Activated CD8-positive, alpha-beta memory T cell treated with anti-CD3 and anti-CD28 coated beads for 24 hours (primary cell): Measurements from ENCODE around the gene ATP11C.

Experiments used
- DNase-seq: peaks from one replicate; pipeline ENCODE4 v3.0.0-alpha.2; 2020

The ATP11C gene

DNA sequence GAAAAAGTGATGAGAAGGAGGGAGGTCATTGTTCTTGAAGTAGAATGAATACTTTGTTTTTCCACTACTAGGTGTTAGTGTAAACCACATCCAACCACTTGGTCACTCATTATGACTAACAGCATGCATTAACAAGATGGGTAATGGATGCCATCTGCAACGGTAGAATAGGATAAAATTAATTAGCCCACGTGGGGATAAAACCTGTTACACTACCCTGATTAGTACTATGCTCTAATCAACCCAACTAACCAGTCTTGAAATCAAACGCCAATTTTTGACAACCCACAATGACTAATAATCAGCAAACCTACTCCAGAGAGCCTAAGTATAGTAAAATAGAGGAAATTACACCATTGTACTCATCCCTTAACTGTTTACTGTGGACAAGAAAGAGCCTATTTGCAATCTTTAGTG, 131.4 kb downstream of the ATP11C start:
- no peak for DNase-seq

DNA sequence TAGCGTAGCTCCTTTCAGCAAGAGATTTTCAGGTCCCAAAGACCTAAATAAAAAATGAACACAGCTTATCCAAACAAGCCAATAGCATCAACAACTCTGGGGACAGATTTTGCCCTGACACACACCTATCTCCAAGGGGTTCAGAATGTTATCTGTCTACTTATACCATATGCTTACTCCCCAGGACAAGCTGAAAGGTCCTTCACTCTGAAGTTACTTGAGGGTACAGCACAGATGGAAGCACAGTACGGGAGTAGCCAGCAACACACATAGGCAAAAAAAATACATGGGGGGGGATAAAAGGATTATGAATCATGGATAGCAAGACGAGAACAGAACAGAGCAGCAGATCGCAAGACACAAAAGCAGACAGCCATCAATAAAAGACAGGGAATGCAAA, 134.2 kb downstream of the ATP11C start:
- no peak for DNase-seq

DNA sequence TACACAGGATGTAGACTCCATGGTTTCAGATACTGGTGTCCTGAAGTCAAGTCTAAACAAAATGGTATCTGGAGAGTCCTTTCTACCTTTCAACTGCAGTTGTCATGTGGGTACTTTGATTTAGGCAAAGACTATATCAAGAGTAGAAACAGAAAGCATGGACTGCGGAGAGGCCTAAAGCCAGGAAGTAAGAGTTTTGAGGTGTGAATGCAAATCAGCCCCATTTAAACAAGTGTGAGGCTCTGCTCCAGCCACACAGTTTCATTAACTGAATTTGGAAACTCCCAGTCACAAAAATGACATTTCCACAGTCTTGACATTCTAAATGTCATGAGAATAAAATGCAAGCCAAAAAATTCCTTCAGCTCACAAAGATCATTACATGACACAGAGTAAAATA, 137.7 kb downstream of the ATP11C start:
- no peak for DNase-seq

DNA sequence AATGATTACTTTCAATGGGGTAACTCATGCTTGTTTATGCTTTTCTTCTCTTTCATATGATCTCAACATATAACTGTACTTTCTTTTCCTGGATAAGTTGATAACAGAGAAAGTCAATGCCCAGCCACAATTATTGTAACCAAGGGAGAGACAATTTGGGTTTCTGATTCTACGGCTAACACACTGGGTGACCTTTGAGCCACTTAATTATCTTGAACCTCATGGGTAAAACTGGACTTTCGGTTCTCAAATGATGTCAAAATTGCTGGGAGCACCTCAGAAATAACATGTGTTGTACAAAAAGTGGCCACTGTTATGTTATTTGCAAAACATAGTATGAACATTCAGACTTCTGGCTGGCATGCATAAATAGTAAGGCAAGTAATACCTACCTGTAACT, 145.3 kb downstream of the ATP11C start:
- no peak for DNase-seq

DNA sequence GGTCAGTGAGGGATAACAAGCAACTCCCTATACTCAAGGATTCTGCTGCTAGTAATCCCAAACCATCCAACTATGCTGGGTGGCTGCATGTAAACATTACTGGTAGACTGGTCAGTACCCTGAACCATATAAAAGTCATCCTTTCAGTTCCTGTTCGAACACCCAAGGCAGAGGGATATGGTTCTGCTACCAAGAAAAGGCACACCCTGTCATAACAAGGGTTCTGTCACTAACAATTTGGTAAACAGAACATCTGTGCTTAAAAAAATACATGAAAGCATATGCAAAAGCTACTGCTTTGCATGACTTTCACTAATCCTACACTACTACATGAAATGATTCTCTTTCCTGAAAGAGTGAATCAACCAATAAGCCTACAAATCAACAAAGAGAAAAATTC, 148.0 kb downstream of the ATP11C start:
- no peak for DNase-seq

DNA sequence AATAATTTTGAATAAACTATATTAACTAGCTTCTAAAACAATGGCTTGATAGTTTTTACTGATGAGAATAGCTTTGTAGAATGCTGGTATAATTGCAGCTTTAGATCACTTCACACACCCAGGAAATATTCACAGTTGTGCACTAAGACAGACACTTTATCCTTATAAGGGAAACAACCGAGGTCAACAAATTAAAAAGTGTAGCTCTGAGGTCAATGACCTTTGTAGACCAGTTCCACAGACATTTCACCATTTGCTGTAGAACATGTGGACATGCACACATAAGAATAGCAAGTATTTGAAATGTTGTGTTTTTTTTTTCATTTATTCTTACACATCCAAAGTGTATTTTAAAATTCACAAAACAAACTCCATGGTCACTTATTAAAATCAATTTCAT, 148.9 kb downstream of the ATP11C start:
- DNase-seq, result no peak

DNA sequence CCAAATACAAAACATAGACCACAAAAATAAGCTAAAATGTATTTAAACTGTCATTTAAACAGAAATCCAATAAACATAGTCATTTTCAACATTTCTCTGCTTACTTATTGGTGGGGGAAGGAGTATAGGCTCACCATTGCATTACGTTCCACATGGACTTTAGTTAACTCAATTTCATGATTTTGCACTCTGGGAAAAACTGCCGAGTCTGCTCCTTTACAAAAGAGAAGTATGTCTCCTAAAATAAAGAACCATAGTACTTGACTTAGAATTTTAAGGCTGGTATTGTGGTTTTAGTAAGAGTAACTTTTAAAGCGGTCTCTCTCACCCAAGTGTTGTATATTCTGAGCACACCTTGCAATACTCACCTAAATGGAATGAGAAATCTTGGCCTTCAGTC, 149.8 kb downstream of the ATP11C start:
- no peak for DNase-seq

DNA sequence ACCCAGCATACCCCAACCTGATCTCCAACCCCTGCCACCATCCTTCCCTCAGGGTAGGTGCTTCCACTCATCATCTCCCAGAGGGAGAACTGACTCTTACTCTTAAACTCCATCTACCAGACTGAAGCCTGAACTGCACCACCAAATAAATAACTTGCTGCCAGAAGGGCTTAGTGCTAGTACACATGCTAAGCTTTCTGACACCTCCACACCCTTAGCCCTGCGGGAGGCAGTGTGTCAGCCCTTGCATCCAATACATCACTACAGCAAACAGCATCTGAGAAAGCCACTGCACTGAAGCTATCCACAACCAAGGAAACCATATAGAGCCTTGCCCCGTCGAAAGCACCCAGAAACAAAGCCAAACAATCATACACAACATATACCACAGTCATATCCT, 156.3 kb downstream of the ATP11C start:
- DNase-seq, result no peak

DNA sequence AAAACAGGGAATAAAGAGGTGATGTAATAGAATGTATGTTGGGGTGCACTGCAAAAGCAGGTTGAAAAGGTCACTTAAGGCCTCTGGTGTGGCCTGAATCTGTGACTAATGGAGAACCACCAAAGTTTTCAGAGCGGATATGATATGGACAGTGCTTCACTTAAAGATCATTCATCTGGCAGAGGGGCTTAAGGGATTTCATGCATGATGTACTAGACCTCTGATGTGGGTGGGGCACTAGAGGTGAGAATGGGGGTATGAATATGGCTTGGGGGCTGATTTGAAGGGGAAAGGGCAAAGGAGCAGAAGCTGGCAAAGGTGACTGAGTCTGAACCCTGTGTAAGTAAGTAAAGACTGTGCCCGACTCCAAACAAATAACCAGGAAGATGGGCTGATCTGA, 162.5 kb downstream of the ATP11C start:
- no peak for DNase-seq

DNA sequence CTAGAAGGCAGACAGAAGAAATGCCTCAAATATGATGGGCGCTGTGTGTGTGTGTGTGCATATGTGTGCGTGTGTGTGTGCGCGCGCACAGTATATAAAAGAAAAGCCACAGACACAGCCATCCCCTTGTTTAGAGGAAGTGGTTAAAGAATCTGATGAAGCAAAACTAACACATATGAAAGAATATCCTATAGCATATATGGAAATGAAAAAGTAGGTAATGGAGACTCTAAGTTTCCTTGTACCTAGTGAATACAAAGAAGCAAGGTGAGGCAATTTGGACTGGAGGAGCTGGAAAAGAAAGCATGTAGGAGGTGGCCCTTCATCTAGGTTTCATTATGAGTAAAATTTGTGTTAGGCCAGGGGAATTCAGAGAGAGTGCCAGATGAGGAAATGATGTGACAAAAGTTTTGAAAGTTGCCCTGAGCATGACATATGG, 166.3 kb downstream of the ATP11C start:
- DNase-seq, result no peak

DNA sequence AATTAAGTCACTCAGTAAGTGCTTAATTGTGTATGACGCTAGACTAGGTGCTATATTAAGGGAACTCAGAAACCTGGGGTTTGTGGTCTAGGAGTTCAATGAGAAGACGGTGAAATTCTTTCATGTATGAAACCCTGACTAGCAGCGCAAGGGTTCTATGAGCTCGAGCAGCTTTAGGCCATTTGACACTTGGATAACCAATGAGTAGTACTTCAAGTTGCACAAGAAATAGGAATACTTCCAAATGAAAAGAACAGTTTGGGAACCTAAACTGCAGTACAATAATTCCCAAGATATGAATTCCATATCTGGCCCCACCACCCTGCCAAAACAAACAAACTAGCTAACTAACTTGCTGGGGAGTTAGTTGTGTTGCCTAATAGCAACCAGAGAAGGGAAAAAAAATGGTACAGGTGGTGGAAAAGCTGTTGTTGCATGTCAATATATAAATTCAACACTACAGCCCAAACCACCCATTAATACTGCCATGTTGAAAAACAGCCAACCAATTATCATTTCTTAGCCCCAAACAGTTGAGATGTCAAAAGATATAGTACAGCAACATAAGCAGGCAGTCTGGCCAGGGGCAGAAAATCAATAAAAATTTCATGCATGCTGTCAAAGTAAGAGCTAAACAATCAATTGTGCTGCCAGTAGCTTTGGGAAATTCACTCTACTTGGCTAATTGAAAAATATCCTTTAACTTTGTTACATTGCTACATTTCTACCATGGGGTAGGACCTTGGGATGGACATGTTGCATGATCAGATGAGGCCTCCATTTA, 170.3 kb downstream of the ATP11C start:
- no peak for DNase-seq

DNA sequence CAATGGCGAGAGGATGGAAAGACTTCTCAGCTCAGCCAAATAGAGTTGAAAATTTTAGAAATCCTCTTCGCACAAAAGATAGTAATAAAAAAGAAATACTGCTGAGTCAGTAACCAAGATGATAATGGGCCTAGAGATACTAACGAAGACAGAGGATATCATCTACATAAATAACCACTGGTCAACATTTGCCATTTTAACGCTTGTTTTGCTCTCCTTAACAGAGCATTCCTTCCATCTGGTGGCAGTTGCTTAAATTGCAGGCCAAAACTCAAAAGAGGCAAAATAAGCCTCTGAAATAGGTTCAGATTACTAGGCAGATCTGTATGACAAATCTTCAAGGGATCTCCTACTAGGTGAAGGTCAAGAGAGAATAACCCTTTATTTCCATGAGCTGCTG, 173.2 kb downstream of the ATP11C start:
- DNase-seq, result no peak

DNA sequence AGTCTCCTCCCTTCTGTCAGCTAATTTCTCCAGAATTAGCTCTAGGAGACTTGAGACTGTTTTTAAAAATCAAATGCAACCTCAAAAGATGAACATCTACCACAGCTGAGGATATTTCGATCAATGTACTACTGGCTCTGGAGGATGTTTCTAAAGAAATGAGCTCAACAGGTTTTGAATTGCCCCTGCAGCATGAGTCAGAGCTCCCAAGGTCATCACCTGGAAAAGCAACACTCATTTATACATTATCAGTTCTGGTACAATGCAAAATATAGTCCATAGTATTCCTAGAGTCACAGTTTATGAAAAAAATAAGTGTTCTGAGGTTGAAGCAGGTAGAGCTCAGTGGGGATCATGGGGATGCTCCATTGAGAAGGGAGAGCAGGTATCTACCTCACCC, 174.0 kb downstream of the ATP11C start:
- DNase-seq, result no peak

DNA sequence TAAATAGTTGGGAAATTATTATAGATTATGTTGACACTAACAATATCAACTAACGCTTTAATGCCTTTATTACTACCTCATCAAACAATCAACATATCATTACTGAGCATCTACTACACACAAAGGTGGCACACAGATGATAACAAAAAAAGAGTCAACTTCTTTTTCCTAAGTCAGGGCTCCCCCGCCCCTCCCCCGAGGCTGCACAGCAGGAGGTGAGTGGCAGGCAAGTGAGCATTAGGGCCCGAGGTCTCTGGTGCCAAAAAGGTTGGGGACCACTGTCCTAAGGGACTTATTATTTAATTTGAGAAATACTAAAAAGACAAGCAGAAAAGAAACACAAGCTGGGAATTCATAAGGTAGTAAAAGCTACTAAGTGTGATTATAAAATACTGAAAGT, 174.6 kb downstream of the ATP11C start:
- no peak for DNase-seq

DNA sequence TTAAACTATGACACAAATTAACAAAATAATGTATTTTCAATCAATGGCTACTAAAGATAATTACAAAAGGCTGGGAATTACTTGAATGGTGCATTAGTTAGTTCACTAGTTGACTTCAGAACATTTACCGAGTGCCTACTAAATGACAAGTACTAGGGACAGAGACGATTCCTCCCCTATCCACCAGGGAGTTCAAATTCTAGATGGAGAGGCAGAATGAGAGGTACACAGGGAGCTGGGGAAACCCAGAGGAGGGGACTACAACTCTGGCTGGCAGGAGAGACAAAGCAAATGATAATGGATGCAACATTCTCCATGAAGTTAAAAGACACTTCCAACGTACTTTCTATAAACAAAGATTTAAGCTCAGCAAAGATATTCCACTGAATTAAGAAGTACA, 181.8 kb downstream of the ATP11C start:
- DNase-seq, result no peak

DNA sequence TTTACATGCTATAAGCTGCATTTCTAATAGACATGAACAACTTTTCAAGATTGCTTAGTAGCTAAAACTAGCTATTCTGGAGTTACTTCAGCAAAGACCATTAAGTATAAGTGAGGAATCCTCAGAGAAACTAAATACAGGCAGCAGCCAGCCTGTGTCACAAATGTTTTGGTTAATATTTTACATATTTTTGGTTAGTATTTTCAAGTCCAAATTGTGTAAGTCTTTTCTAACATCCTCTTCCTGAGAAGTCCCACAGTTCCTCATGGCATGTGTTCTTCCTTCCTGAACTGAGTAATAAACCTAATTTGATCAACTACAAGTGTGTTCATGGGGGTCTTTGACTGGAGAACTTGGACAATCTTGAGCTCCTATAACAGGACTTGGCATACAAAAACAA, 182.5 kb downstream of the ATP11C start:
- no peak for DNase-seq

DNA sequence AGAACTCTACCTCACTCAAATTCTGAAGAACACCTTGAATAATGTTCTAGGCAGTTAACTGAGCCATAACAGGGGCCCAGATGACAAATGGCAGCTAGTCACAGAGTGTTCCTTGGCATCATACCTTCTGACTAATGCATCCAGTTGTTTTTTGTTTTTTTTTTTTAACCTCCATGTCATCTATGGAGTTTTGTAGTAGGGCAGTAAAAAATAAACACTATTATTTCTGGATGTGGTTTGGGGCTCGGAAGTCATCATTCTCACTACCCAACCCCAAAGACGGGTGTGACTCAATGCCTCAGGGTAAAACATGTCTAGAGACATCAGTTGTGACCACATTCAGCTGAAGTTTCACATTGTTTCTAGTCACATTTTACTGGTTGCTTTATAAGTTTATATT, 193.7 kb downstream of the ATP11C start:
- DNase-seq, result no peak

DNA sequence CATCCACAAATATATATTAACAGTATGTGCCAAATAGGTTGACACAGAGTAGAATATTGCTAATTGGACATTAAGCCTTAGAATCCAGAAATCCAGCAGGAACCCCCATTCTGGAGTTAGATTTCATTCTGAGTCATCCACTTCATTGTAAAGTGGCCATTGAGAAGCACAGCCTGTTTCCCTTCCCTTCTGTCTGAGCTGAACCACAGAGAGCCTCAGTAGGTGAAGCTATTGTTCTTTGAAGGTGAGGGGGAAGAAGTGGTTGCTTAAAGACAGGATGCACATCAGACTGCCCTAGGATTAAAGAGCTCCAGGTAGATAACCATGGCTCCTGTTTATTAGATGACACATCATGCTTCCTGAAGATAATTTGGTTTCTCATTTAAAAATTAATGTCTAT, 194.3 kb downstream of the ATP11C start:
- no peak for DNase-seq

DNA sequence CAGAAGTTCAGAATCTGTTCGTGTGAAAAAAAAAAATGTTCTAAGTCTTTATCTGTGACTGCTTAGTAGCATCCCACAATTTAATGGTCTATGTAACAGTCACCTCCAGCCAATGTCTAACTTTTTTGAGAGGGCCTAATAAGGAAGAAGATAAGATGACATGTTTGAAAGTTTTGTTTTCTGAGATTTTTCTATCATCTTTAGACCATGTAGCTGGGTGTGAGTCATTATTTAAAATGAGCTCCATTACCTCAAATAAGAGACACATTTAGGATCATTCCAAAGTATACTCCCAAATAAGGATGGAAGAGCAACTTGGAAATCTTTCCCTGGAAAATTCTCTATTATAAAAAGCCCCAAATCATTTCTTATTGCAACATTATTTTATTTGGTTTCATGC, 196.7 kb downstream of the ATP11C start:
- DNase-seq, result no peak

DNA sequence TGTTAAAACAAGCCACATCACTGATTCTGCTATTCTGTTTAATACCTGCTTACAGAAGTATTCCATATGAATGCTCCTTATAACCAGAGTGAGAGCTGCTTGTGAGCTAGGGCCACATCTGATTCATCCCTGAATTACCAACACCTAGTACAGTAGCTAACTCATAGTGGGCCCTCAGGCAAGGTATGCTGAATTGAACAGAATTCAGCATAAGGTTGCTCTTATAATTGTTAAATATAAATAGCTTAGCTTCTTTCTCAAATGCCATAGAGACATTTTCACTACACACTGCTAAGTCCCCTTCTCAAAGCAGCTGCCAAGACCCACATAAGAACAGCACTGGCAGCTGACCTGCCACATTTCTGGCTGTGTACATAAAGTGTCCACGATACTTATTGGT, 197.9 kb downstream of the ATP11C start:
- DNase-seq, result no peak

DNA sequence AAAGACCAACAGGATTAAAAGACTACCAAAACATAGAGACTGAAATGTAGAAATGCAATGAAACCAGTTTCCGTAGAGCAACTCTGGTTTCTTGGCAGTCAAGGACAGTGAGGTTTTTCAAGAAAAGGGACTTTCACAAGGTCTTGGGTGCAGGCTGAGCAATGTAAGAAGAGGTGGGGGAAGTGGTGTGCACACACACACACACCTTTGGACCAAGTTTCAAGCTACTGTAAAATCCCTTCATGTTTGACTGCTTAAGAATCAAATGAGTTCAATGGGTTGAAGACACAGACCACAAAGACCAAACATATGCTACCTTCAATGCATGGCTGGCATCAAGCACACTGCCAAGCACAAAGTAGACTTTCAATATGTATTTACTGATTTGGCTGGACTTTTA, 207.1 kb downstream of the ATP11C start:
- no peak for DNase-seq

DNA sequence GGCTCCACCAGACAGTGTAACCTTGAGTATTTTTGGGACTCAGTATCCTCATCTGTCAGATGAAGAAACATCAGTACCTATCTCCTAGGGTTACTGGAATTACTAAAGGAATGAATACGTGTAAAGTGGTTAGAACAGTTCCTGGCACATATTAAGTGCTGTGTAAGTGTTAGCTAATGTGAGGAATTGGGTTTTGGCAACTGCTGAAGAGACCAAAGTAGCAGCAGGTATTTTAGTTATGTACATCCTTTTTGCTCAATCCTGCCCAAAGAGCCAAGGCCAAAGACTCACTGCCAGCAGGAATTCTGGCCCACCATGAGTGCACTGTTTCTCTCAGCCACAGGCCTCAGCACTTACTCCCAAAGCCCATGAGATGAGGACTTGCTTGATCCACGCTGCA, 208.2 kb downstream of the ATP11C start:
- no peak for DNase-seq

DNA sequence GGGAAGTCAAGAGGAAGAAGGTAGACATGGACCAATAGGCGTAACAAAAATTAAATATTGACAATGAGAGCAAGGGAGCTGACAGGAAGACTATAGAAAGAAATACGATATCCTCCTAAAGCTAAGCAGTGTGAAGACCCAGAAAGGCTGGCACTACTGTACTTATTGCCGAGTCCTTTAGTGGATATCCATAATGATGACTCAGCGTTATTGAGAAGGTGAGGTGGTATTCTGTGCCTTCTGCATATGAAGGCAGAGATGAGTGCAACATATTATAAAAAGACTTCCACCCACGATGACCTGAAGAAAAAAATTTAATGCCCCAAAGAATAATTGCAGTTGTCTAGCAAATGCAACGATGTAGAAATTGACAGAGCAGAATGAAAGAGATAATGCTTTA, 211.9 kb downstream of the ATP11C start:
- DNase-seq, result no peak

DNA sequence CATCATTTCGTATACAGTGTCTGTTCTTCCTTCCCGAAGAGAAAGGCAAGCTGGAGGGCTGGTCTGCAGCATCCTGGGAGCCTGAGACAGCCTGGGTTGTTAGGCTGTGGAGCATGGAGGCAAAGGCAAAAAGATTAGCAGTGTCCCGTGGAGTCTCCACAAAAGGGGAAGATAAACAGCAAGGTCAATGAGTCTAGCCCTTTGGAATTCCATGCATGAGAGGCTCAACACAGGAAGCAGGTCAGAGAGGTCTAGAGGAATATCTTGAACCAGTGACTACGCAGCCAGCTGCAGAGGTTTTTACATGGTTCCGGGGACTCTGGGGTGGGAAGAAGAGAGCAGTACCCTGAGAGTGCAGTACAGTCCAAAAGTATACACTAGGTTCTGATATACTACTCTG, 212.7 kb downstream of the ATP11C start:
- DNase-seq, result no peak

DNA sequence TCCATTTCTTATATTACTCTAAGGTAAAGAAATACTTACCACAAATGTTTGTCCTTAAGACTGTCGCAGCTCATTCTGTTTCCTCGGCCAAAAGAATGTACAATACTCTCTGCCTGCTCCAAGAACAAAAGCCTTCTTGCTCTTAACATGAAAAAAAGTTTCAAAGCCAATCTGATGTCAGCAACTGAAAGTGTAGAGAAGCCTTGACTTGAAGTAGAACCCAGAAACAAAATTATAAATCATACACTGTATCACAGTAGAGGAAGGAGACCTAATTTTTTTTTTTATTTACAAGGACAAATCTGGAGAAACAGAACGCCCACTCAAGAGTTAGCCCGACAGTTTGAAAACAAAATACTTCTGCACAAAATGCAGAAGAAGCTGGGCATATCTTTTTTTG, 224.8 kb downstream of the ATP11C start, which contains the start of gene MCF2:
TSS of gene MCF2 (minus strand) at position 101 of the 400 bp plus-strand sequence. CDS start 56,423 bp downstream, outside the sequence.
- no peak for DNase-seq
